Measurements from ENCODE around the gene SEC14L3.
A peak's percentile ranks its signal among the peaks of the same experiment; 100 is the strongest.

GRCh38 chr22:30424534-30425326, 47.1 kb downstream of the SEC14L3 start:
- TF ChIP-seq CTCF (IDR thresholded peaks at IDR 0.05; ENCODE audit: extremely low read depth in 1 of 2, insufficient read depth in 1 of 2, low read depth in 1 of 2, low read length in 2 of 2) (peak in 1 of 2 donors; percentile 5), FOS (IDR thresholded peaks at IDR 0.05; ENCODE audit: borderline replicate concordance, insufficient read depth, low read length) (no peak), POLR2A (IDR thresholded peaks at IDR 0.05; ENCODE audit: low read depth, low read length) (no peak), MYC (IDR thresholded peaks at IDR 0.05; ENCODE audit: low read depth, low read length) (no peak), POLR2AphosphoS5 (IDR thresholded peaks at IDR 0.05; ENCODE audit: insufficient read depth, low read depth, low read length) (no peak), EZH2 (IDR thresholded peaks at IDR 0.05; ENCODE audit: borderline replicate concordance, low read depth, low read length, severe bottlenecking) (no peak), MAX (IDR thresholded peaks at IDR 0.05; ENCODE audit: insufficient read depth, insufficient read length) (no peak)
